ENCODE results near the gene TRMT112. TPM values are rescaled to one million over a fixed set of nuclear protein-coding genes. Genes with fewer than 3 reads are reported as not detected.
"Not testable (repeated sequence)": the region's sequence is repeated elsewhere in the genome, so short reads cannot be mapped to it uniquely, and the experiment has no call there.

The TRMT112 gene
- total RNA-seq, 1 donor from 2014 or later, result 156 TPM

GRCh38 chr11:64324692-64325469 lies 7.5 kb upstream of the TRMT112 start:
- CTCF ChIA-PET, result interaction anchor here (1.5 kb wide), 1 partner anchor 30 kb away, joined by 4 read pairs; no protein-coding TSS in a partner anchor
- intact Hi-C loops (cut with micrococcal nuclease), result no loop called here
- H3K27me3 Mint-ChIP-seq, result no peaks in the 10 kb centered on the region

GRCh38 chr11:64323984-64324383 lies 6.6 kb upstream of the TRMT112 start:
- H3K27ac Mint-ChIP-seq; CTCF ChIA-PET; ATAC-seq (ENCODE audit: low read depth); H3K4me3 Mint-ChIP-seq; H3K27me3 Mint-ChIP-seq; intact Hi-C loops (cut with micrococcal nuclease); H3K4me1 Mint-ChIP-seq; H3K9me3 Mint-ChIP-seq; DNase-seq: not testable (repeated sequence)
- H3K36me3 Mint-ChIP-seq (ENCODE audit: low read depth), result peaks cover 16% of the 10 kb centered on the region
- POLR2A ChIA-PET, result interaction anchor here (1.5 to 2.2 kb wide), 2 partner anchors 12 kb away, joined by 4 to 8 read pairs; no protein-coding TSS in a partner anchor

More at GRCh38 chr11:64324692-64325469, 7.5 kb upstream of the TRMT112 start:
- Mint-ChIP-seq H3K4me3 (no peak overlapping the region), H3K36me3 (ENCODE audit: low read depth) (peaks cover 16% of the 10 kb centered on the region), H3K9me3 (peaks cover 1% of the 10 kb centered on the region), H3K4me1 (peaks cover 2% of the 10 kb centered on the region), H3K27ac (no peak overlapping the region)
- TF ChIP-seq CTCF (IDR thresholded peaks at IDR 0.05), result no peak
- ATAC-seq (ENCODE audit: low read depth) (no peak), DNase-seq (no peak)
- POLR2A ChIA-PET, result interaction anchor here (0.6 to 2.2 kb wide), 2 partner anchors 11 to 356 kb away, joined by 4 to 8 read pairs; no protein-coding TSS in a partner anchor

GRCh38 chr11:64323373-64323772 lies 6.0 kb upstream of the TRMT112 start:
- intact Hi-C loops (cut with micrococcal nuclease), result no loop called here
- peaks cover 10% of the 10 kb centered on the region for H3K4me1 Mint-ChIP-seq
- no peak overlapping the region for H3K27ac Mint-ChIP-seq
- TF ChIP-seq CTCF (IDR thresholded peaks at IDR 0.05), result no peak
- H3K36me3 Mint-ChIP-seq (ENCODE audit: low read depth), result peaks cover 16% of the 10 kb centered on the region
- ChIA-PET POLR2A (interaction anchor here (1.5 kb wide), 1 partner anchor 12 kb away, joined by 4 read pairs; no protein-coding TSS in a partner anchor), CTCF (no interaction called here)
- peaks cover 1% of the 10 kb centered on the region for H3K9me3 Mint-ChIP-seq
- no peak overlapping the region for H3K4me3 Mint-ChIP-seq
- ATAC-seq (ENCODE audit: low read depth) (no peak), DNase-seq (no peak)
- H3K27me3 Mint-ChIP-seq, result no peaks in the 10 kb centered on the region

- Mint-ChIP-seq H3K27me3 (no peaks in the 10 kb centered on the region), H3K9me3 (peaks cover 1% of the 10 kb centered on the region), H3K36me3 (ENCODE audit: low read depth) (peaks cover 18% of the 10 kb centered on the region), H3K4me1 (peaks cover 14% of the 10 kb centered on the region), H3K4me3 (no peak overlapping the region), H3K27ac (no peak overlapping the region)
- ChIA-PET POLR2A (interaction anchor here (1.5 kb wide), 1 partner anchor 13 kb away, joined by 4 read pairs; no protein-coding TSS in a partner anchor), CTCF (no interaction called here)
- TF ChIP-seq CTCF (IDR thresholded peaks at IDR 0.05), result no peak
- no peak for ATAC-seq (ENCODE audit: low read depth)
- intact Hi-C loops (cut with micrococcal nuclease), result no loop called here
- DNase-seq, result no peak
These were observed 5.5 kb upstream of the TRMT112 start for GRCh38 chr11:64322925-64323260.

- no peak overlapping the region for H3K4me3 Mint-ChIP-seq
- CTCF ChIA-PET, result no interaction called here
- H3K27me3 Mint-ChIP-seq, result no peaks in the 10 kb centered on the region
- no peaks in the 10 kb centered on the region for H3K9me3 Mint-ChIP-seq
- no peak for ATAC-seq (ENCODE audit: low read depth)
- POLR2A ChIA-PET, result no interaction called here
- intact Hi-C loops (cut with micrococcal nuclease), result no loop called here
- H3K27ac Mint-ChIP-seq, result no peak overlapping the region
- DNase-seq, result no peak
- peaks cover 20% of the 10 kb centered on the region for H3K4me1 Mint-ChIP-seq
- H3K36me3 Mint-ChIP-seq (ENCODE audit: low read depth), result peaks cover 32% of the 10 kb centered on the region
- no peak for TF ChIP-seq CTCF (IDR thresholded peaks at IDR 0.05)
These were observed 4.2 kb upstream of the TRMT112 start for GRCh38 chr11:64321533-64321932.

All from activated B cell treated with CpG ODN at 0.5 μM for 24 hours (primary cell).